K562 (cell line): Measurements from ENCODE around the gene RNF213. TPM values are rescaled to one million over a fixed set of nuclear protein-coding genes. Genes with fewer than 3 reads are reported as not detected.

ENCODE experiments used
- ATAC-seq: fragments of 200-7000 bp; cut with Tn5 transposase; 3 replicates; pipeline ENCODE4 v1.9.1; 2020; ENCODE audit warnings: moderate library complexity
- BruUV-seq: library from RNA; stranded (reverse); fragments of 400-500 nt; replicated peaks from 2 replicates; lab custom pipeline; 2021; lab: Mats Ljungman, UMichigan
- CTCF ChIA-PET: fragments of 300-600 bp; formaldehyde crosslinking; extraction: SDS; loops from one replicate; lab custom pipeline; 2021; ENCODE audit warnings: low intra/inter-chr PET ratio; lab: Yijun Ruan, JAX
- POLR2A ChIA-PET: fragments of 300-600, 350-650 bp; sonication (Branson Sonifier 250); formaldehyde crosslinking; extraction: SDS; loops from one replicate; lab custom pipeline; 2021; ENCODE audit warnings: antibody characterized with exemption, inconsistent platforms; lab: Yijun Ruan, JAX
- DNase-seq, 4 experiments: peaks; one replicate each; pipeline versions ENCODE4 v3.0.0 to v3.0.0-alpha.2; 2011 to 2018; ENCODE audit warnings: low spot score in 3 of 4, mixed read lengths in 3 of 4; ENCODE audit errors: extremely low read depth in 1 of 4
- FAIRE-seq: peaks from 2 replicates; lab custom pipeline; 2011; peaks lifted over from hg19 to GRCh38; lab: Jason Lieb, UNC
- H2AFZ ChIP-seq: 2 replicates; pipeline ENCODE4 v1.6.0; 2011; ENCODE audit warnings: low read depth, low read length, control low read depth, inconsistent platforms
- H3K27ac ChIP-seq: fragments of 200-600 bp; 3 replicates; pipeline ENCODE4 v1.8.0; 2011; ENCODE audit warnings: low read depth, mild to moderate bottlenecking, control low read depth, inconsistent platforms, low read length, moderate library complexity, mixed read lengths; ENCODE audit errors: extremely low read depth
- H3K27me3 ChIP-seq, 2 experiments: fragments of 300-600 bp in 1 of 2; 2 replicates in 1 of 2; 3 replicates in 1 of 2; pipeline versions ENCODE4 v1.6.0 to v1.8.0; 2011; ENCODE audit warnings: inconsistent platforms in 2 of 2, low read length in 2 of 2, mild to moderate bottlenecking in 1 of 2, mixed read lengths in 1 of 2, moderate library complexity in 1 of 2; ENCODE audit not compliant: control insufficient read depth in 2 of 2, insufficient read depth in 2 of 2
- H3K36me3 ChIP-seq: fragments of 300-600 bp; 3 replicates; pipeline ENCODE4 v1.8.0; 2011; ENCODE audit warnings: mild to moderate bottlenecking, low read length, inconsistent platforms; ENCODE audit not compliant: control insufficient read depth, insufficient read depth
- H3K4me1 ChIP-seq, 2 experiments: fragments of 200-600 bp in 1 of 2; replicated peaks in 1 of 2; 2 replicates in 1 of 2; 3 replicates in 1 of 2; pipeline versions ENCODE4 v1.5.1 to v1.8.0; 2011; ENCODE audit warnings: inconsistent platforms in 2 of 2, low read length in 2 of 2, mild to moderate bottlenecking in 1 of 2, mixed read lengths in 1 of 2, moderate library complexity in 1 of 2; ENCODE audit not compliant: control insufficient read depth in 2 of 2, insufficient read depth in 2 of 2
- H3K4me2 ChIP-seq: 2 replicates; pipeline ENCODE4 v1.6.1; 2011; ENCODE audit warnings: low read length, control low read depth, inconsistent platforms, mixed read lengths; ENCODE audit not compliant: insufficient read depth
- H3K4me3 ChIP-seq: fragments of 200-600 bp; sonication (generic), shearing (Covaris generic); 2 replicates; pipeline ENCODE4 v1.5.1; 2016; ENCODE audit warnings: control low read depth, inconsistent platforms
- H3K79me2 ChIP-seq: fragments of 200-600 bp; 3 replicates; pipeline ENCODE4 v1.8.0; 2011; ENCODE audit warnings: low read length, inconsistent platforms; ENCODE audit not compliant: control insufficient read depth, insufficient read depth
- H3K9ac ChIP-seq, 2 experiments: 2 replicates each; pipeline versions ENCODE4 v1.6.0 to v1.6.1; 2011; ENCODE audit warnings: low read depth in 2 of 2, low read length in 2 of 2, control low read depth in 1 of 2, inconsistent platforms in 1 of 2, mild to moderate bottlenecking in 1 of 2, mixed read lengths in 1 of 2; ENCODE audit not compliant: insufficient read depth in 1 of 2
- H3K9me1 ChIP-seq: one replicate; pipeline ENCODE4 v1.6.0; 2011; ENCODE audit warnings: inconsistent platforms, mild to moderate bottlenecking, low read length, moderate library complexity; ENCODE audit not compliant: control insufficient read depth, insufficient read depth
- H3K9me3 ChIP-seq: replicated peaks from 2 replicates; pipeline ENCODE4 v1.5.1; 2011; ENCODE audit warnings: low read depth, low read length, inconsistent platforms; ENCODE audit not compliant: control insufficient read depth, insufficient read depth
- H4K20me1 ChIP-seq: replicated peaks from 2 replicates; pipeline ENCODE4 v1.6.1; 2011; ENCODE audit warnings: low read length, inconsistent platforms, mixed read lengths; ENCODE audit not compliant: control insufficient read depth, insufficient read depth
- BMI1 ChIP-seq: fragments of 150-350 bp; IDR thresholded peaks from 2 replicates; pipeline ENCODE4 v1.6.1; 2014; ENCODE audit warnings: low read length
- FOS ChIP-seq: IDR thresholded peaks from 3 replicates; pipeline ENCODE4 v1.6.1; 2011; ENCODE audit not compliant: insufficient read length; ENCODE audit errors: extremely low read depth
- PHF8 ChIP-seq: fragments of 200-600 bp; sonication (generic); IDR thresholded peaks from 2 replicates; pipeline ENCODE4 v1.6.1; 2012; ENCODE audit warnings: mixed run types, mild to moderate bottlenecking, inconsistent platforms, low read length, moderate library complexity, borderline replicate concordance
- TBL1XR1 ChIP-seq, 2 experiments: IDR thresholded peaks; 2 replicates each; pipeline ENCODE4 v1.6.1; 2012; ENCODE audit warnings: improper control_type of control experiment in 2 of 2, low read length in 2 of 2, mild to moderate bottlenecking in 1 of 2
- TBP ChIP-seq: optimal IDR thresholded peaks from 2 replicates; pipeline ENCODE3; 2011; ENCODE audit warnings: low read depth, low read length, improper control_type of control experiment
- ZBTB5 ChIP-seq: fragments of 450-650 bp; IDR thresholded peaks from 2 replicates; pipeline ENCODE4 v1.6.1; 2017; ENCODE audit warnings: antibody characterized with exemption
- WGBS: fragments of 100-300 bp; shearing (Covaris generic); methylation state at CpG from one replicate; pipeline ENCODE4 v1.1.6; 2016; ENCODE audit warnings: low coverage, mixed read lengths; ENCODE audit not compliant: insufficient coverage; ENCODE audit errors: missing lambda C conversion rate; 5-methylcytosine and 5-hydroxymethylcytosine counted together
- in situ Hi-C: fragments of 300-500 bp; cut with MboI; formaldehyde crosslinking; loops from 4 replicates; pipeline ENCODE4 v1.15.0; 2018; ENCODE audit warnings: inconsistent platforms, mixed read lengths
- intact Hi-C: fragments of 100-400 bp; cut with micrococcal nuclease; formaldehyde crosslinking; loops from 2 replicates; pipeline ENCODE4 v1.14.2; 2022
- polyA plus RNA-seq, 8 experiments: library from polyadenylated mRNA; depleted of rRNA in 4 of 8; stranded (reverse) in 5 of 8; unstranded in 3 of 8; fragments of >200 nt; fragmentation: Nextera tagmentation in 2 of 8; fragmentation: Illumina TruSeq in 1 of 8; extraction: Ambion mirVana in 2 of 8; extraction: Trizol in 1 of 8; gene quantifications; 2 replicates each; pipeline versions ENCODE4 v1.2.1 to v1.2.3, GENCODE V29; 2011 to 2014; ENCODE audit warnings: inconsistent platforms in 1 of 8, missing spikeins in 1 of 8
- total RNA-seq, 7 experiments: library from RNA; depleted of rRNA in 6 of 7; stranded (reverse); fragments of >200 nt in 6 of 7; fragmentation: Illumina TruSeq in 2 of 7; extraction: Trizol in 2 of 7; gene quantifications; 2 replicates each; pipeline versions ENCODE4 v1.2.1 to v1.2.3, GENCODE V29; 2011 to 2021; ENCODE audit warnings: low replicate concordance in 1 of 7

RNF213 gene
- total and polyA plus RNA-seq, 9 of the 15 experiments (the other 6 are each of a cell fraction or from before 2014, with no cell fraction given), result 5.3 to 33.6 (median 17.9) TPM

DNA sequence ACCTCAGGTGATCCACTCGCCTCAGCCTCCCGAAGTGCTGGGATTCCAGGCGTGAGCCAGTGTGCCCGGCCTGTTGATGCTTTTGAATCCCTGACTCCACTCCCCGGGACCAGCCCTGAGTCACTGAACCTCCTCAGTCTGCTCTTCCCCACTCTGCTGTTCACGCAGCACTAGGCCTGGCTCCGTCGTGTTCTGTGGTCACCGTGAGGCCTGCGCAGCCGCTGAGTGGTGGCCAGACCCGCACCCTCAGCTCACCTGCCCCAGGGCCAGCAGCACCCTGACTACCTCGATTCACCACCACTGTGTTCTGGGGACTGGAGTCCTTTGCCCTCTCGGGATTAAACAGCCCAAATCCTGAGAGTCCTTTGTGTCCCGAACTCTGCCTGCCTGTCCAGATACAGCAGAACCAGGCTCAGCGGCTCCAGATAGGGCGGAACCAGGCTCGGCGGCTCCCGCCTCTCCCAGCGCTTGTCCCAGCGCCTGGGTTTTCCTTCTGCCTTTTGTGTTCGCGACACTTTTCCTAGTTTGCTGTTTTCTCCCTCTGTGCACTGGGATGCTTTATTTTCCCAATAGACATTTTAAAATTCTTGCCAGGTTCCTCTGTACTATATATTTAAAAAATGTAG is 95.7 kb downstream of the RNF213 start:
- H4K20me1 ChIP-seq, result no peaks in the 10 kb centered on the region
- DNase-seq (no peak), FAIRE-seq (no peak), ATAC-seq (no peak)
- in situ Hi-C loops (no loop called here), intact Hi-C loops (no loop called here)
- BruUV-seq, result no TSS peak
- H3K4me2 ChIP-seq, result no peak overlapping the region
- H3K9me3 ChIP-seq, result no peaks in the 10 kb centered on the region
- no peaks in the 10 kb centered on the region for H3K79me2 ChIP-seq
- CTCF ChIA-PET, result no interaction called here
- no peaks in the 10 kb centered on the region for H3K9me1 ChIP-seq
- no peak overlapping the region; a peak in 1 of 4 replicates for H3K9ac ChIP-seq
- H3K36me3 ChIP-seq, result peaks cover 64% of the 10 kb centered on the region; the same call in 2 of the 3 replicates
- no peak overlapping the region for H3K4me3 ChIP-seq
- WGBS, result 92% methylated on average over 21 of the region's 24 CpGs
- H2AFZ ChIP-seq, result no peak overlapping the region
- TF ChIP-seq BMI1, result no peak
- TF ChIP-seq TBP, result no peak
- no peak for TF ChIP-seq PHF8
- no peaks in the 10 kb centered on the region for H3K27me3 ChIP-seq
- peaks cover 0 to 4% of the 10 kb centered on the region in 2 experiments; a peak in 1 of 5 replicates for H3K4me1 ChIP-seq
- no peak overlapping the region for H3K27ac ChIP-seq
- POLR2A ChIA-PET, result interaction anchor here (0.7 kb wide), 1 partner anchor 12 kb away, joined by 4 read pairs; no protein-coding TSS in a partner anchor

- H3K36me3 ChIP-seq, result peaks cover 64% of the 10 kb centered on the region; the same call in 2 of the 3 replicates
- no peaks in the 10 kb centered on the region for H3K9me1 ChIP-seq
- 92% methylated on average over 9 of the region's 9 CpGs for WGBS
- H3K27ac ChIP-seq, result no peak overlapping the region
- peaks cover 7 to 8% of the 10 kb centered on the region in 2 experiments; a peak in 4 of 5 replicates for H3K4me1 ChIP-seq
- ATAC-seq, result no peak
- POLR2A ChIA-PET, result no interaction called here
- TF ChIP-seq TBL1XR1 (IDR thresholded peaks at IDR 0.05; ENCODE audit: low read length in 2 of 2) (no peak), FOS (no peak), ZBTB5 (no peak)
- TF ChIP-seq, all 486 proteins: peak for 0
- H3K79me2 ChIP-seq, result no peaks in the 10 kb centered on the region
- no peaks in the 10 kb centered on the region for H3K27me3 ChIP-seq
- CTCF ChIA-PET, result no interaction called here
- FAIRE-seq (no peak), DNase-seq (no peak)
- no peaks in the 10 kb centered on the region for H4K20me1 ChIP-seq
- no peak overlapping the region for H2AFZ ChIP-seq
- no peak overlapping the region for H3K4me2 ChIP-seq
- H3K9ac ChIP-seq, result no peak overlapping the region
- BruUV-seq, result no TSS peak
- intact Hi-C loops, result no loop called here
- H3K9me3 ChIP-seq, result no peaks in the 10 kb centered on the region
- no peak overlapping the region for H3K4me3 ChIP-seq
- in situ Hi-C loops, result no loop called here
Measured at GRCh38 chr17:80358131-80358530, 97.5 kb downstream of the RNF213 start.
